ENCODE results near the gene NSD1. TPM values are rescaled to one million over a fixed set of nuclear protein-coding genes. Genes with fewer than 3 reads are reported as not detected.
"Not testable (repeated sequence)": the region's sequence is repeated elsewhere in the genome, so short reads cannot be mapped to it uniquely, and the experiment has no call there.

Gene NSD1
- total RNA-seq, 4 donors from 2014 or later, result 24.0 to 39.5 (median 32.2) TPM

- intact Hi-C loops (cut with DNase I), result no loop called here
- DNase-seq, result no peak
- no peaks in the 10 kb centered on the region for H3K9me3 ChIP-seq
- peaks cover 6 to 98% (median 9%) of the 10 kb centered on the region in 3 donors for H3K36me3 ChIP-seq
- peaks cover 0 to 56% (median 5%) of the 10 kb centered on the region in 3 donors for H3K4me1 ChIP-seq
- H3K27me3 ChIP-seq, result no peaks in the 10 kb centered on the region
- H3K27ac ChIP-seq, result no peak overlapping the region
- TF ChIP-seq POLR2A (IDR thresholded peaks at IDR 0.05) (no peak), CTCF (IDR thresholded peaks at IDR 0.05) (no peak)
- 44 to 70% methylated on average over 2 of the region's 2 CpGs for WGBS, 2 donors
- H3K4me3 ChIP-seq, result no peak overlapping the region
These were observed 8.6 kb downstream of the NSD1 start for GRCh38 chr5:177142098-177142611.

- intact Hi-C loops (cut with DNase I), result no loop called here
- no peak for DNase-seq
- H3K9me3 ChIP-seq, result no peaks in the 10 kb centered on the region
- no peaks in the 10 kb centered on the region for H3K27me3 ChIP-seq
- WGBS, 2 donors, result 88 to 100% methylated on average over 1 of the region's 1 CpG
- peaks cover 0 to 54% (median 5%) of the 10 kb centered on the region in 3 donors for H3K4me1 ChIP-seq
- no peak for TF ChIP-seq POLR2A (IDR thresholded peaks at IDR 0.05)
- no peak for TF ChIP-seq CTCF (IDR thresholded peaks at IDR 0.05)
- no peak overlapping the region for H3K27ac ChIP-seq
- no peak overlapping the region for H3K4me3 ChIP-seq
- peaks cover 6 to 99% (median 9%) of the 10 kb centered on the region in 3 donors for H3K36me3 ChIP-seq
These were observed 9.2 kb downstream of the NSD1 start for GRCh38 chr5:177142778-177143177.

- TF ChIP-seq CTCF (IDR thresholded peaks at IDR 0.05), result no peak
- TF ChIP-seq POLR2A (IDR thresholded peaks at IDR 0.05), result no peak
- H3K27ac ChIP-seq, result no peak overlapping the region
- intact Hi-C loops (cut with DNase I), result no loop called here
- H3K4me3 ChIP-seq, result no peak overlapping the region
- peaks cover 10 to 100% (median 11%) of the 10 kb centered on the region in 3 donors for H3K36me3 ChIP-seq
- H3K4me1 ChIP-seq, result peaks cover 0 to 16% (median 0%) of the 10 kb centered on the region in 3 donors
- 77 to 87% methylated on average over 17 of the region's 17 CpGs for WGBS, 2 donors
- no peaks in the 10 kb centered on the region for H3K27me3 ChIP-seq
- no peaks in the 10 kb centered on the region for H3K9me3 ChIP-seq
- DNase-seq, result no peak
These were observed 13.5 kb downstream of the NSD1 start for GRCh38 chr5:177146891-177147638.

- H3K9me3 ChIP-seq; H3K27me3 ChIP-seq; H3K4me3 ChIP-seq; H3K27ac ChIP-seq; DNase-seq; intact Hi-C loops (cut with DNase I): not testable (repeated sequence)
- 93 to 94% methylated on average over 17 of the region's 17 CpGs for WGBS, 2 donors
- Histone ChIP-seq H3K36me3 (peaks cover 4 to 96% (median 15%) of the 10 kb centered on the region in 3 donors), H3K4me1 (peaks cover 0 to 14% (median 0%) of the 10 kb centered on the region in 3 donors)
These were observed 16.5 kb downstream of the NSD1 start for GRCh38 chr5:177150061-177150460.

GRCh38 chr5:177154003-177154643, 20.6 kb downstream of the NSD1 start:
- Histone ChIP-seq H3K36me3 (peaks cover 4 to 76% (median 12%) of the 10 kb centered on the region in 3 donors), H3K9me3 (no peaks in the 10 kb centered on the region), H3K27ac (no peak overlapping the region), H3K4me3 (no peak overlapping the region), H3K27me3 (no peaks in the 10 kb centered on the region), H3K4me1 (peaks cover 0 to 12% (median 0%) of the 10 kb centered on the region in 3 donors)
- TF ChIP-seq CTCF (IDR thresholded peaks at IDR 0.05), result no peak
- DNase-seq, result no peak
- WGBS, 2 donors, result 81 to 90% methylated on average over 6 of the region's 6 CpGs
- intact Hi-C loops (cut with DNase I), result no loop called here

Measured in esophagus squamous epithelium (tissue), 5 donors.